HG03045 (cell line): ENCODE data around the gene GDPD4.

ENCODE experiments used
- ATAC-seq: cut with Tn5 transposase; IDR thresholded peaks from one replicate; pipeline ENCODE4 v1.9.1; 2021; ENCODE audit warnings: mild to moderate bottlenecking, moderate library complexity; ENCODE audit not compliant: unreplicated experiment

The GDPD4 gene

GRCh38 chr11:77244277-77245027, 57.0 kb downstream of the GDPD4 start:
- no peak for ATAC-seq

DNA sequence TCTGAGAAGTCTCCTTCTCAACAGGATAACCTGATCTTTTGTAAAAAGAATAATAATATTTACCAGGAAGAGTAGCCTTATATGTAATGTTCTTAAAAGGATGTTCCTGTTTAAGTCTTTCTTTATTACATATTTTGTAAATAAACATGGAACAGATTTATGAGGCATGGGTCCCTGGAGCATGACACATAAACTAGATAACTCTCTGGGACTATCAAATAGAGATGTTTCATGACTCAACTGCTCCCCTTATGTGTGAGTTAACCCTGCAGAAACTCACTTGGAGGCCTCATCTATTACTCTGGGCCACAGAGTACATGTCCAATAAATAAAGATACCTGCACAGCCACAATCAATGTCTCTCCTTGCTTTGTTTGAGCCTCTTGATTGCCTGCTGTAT, 64.6 kb downstream of the GDPD4 start:
- ATAC-seq = no peak

DNA sequence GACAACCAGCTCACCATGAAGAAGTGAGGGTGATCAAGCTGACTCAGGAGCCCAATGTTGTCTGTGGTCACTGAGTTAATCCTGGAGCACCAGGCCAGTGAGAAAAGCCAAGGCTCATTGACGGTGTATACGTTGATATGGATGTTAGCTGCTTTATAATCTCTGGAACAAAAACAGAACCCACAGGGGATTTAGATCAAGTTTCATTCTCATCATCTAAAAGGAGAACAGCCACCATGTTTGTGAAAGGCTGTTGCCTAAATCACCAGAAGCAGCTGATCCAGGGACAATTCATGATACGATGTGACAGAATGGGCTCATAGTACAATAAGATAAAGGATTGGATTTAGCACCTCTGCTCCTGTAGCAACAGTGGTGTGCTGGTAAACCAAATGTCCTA, 68.5 kb downstream of the GDPD4 start:
- no peak for ATAC-seq

- ATAC-seq = no peak
Measured at GRCh38 chr11:77232242-77232641, 69.2 kb downstream of the GDPD4 start.

- ATAC-seq = no peak
Measured at GRCh38 chr11:77231800-77232199, 69.7 kb downstream of the GDPD4 start.

DNA sequence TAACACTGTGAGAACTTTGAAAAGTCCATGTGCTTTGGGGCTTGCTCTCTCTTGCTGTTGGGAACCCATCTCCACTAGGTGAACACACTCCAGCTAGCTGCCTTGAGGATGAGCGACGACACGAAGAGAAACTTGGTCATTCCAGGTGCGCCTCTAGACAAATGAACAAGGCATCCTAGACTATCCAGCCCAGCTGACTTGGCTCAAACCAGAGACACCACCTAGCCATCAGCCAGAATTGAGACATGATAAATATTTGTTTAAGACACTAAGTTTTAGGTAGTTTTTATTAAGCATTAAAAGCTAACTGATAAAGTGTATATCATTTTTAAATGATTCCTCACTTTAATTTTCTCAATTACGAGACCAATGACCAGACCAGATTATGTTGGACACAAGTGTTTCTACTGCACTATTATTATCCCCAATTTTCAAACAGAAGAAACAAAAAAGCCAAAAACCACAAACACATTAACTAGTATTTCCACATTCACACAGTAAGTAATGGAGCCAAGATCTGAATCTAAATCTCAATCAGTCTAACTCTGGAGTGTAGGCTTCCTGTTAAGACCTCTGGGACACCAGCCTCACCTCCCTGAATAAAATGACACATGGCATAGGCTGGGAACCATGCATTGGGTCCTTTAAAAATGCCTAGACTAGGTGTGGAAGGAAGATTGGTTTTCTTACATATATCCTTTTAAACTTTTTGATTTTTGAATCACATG, 70.4 kb downstream of the GDPD4 start:
- ATAC-seq = no peak

GRCh38 chr11:77223797-77224196, 77.7 kb downstream of the GDPD4 start:
- ATAC-seq = no peak

DNA sequence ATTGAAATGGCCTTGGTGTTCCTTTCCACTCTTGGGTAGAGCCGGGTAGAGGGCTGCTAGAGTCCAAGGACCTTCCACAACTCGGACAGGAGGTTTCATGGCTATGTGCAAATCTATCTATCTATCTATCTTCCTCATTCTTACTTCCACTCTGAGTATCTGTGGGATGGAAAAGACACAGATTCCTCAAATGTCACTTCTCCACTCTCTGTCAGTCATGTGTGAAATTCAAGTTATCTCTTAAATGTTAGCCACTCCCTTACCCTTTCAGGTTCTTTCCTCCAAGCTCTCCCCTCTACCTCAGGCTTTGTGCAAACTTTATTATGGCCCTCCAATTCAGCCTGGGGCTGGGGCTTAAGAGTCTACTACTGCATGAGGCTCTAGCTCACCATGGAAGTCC, 84.3 kb downstream of the GDPD4 start:
- ATAC-seq = no peak

DNA sequence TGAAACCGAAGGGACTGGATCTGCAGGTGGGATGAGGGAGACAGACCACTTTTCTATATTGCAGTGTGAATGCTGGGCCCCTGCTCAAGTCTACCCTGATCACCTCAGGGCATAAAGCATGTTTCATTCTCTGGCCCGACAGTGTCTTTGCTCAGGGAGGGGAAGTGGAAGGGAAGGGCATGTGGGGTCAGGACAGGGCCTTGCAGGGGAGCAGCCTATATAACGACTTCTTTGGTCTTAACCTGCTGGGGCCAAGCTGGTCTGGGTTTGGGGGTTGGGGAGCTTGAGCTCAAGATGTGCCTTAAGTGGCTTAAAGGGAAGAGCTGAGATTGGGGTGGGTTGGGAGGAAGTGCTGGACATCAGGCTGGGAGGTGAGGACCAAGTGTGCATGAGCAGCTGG, 86.4 kb downstream of the GDPD4 start:
- no peak for ATAC-seq

GRCh38 chr11:77214557-77214956, 86.9 kb downstream of the GDPD4 start:
- no peak for ATAC-seq

GRCh38 chr11:77213589-77214428, 87.7 kb downstream of the GDPD4 start:
- no peak for ATAC-seq

- no peak for ATAC-seq
Measured at GRCh38 chr11:77213029-77213579, 88.4 kb downstream of the GDPD4 start.

GRCh38 chr11:77212314-77213007, 89.0 kb downstream of the GDPD4 start:
- ATAC-seq = no peak

GRCh38 chr11:77211594-77212251, 89.8 kb downstream of the GDPD4 start:
- ATAC-seq = no peak

GRCh38 chr11:77211040-77211451, 90.4 kb downstream of the GDPD4 start:
- ATAC-seq = no peak

DNA sequence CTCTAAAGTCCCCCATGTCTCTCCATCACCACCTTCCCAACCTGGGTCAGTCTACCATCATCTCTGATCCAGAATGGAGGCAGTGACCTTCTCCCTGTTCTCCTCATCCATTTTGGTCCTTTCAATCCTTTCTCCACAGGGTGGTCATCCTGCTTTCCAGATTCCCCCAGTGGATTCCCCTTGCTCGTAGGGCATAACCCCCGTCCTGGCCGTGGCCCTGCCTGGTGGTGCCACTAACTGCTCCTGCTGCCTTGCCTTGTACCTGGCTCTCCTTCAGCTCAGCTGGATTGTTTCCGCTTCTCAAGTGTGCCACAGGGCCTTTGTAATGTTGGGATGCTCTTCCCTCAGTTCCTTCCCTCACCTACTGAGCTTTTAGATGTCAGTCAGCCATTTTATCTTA, 91.8 kb downstream of the GDPD4 start:
- no peak for ATAC-seq

- no peak for ATAC-seq
Measured at GRCh38 chr11:77208535-77208934, 93.0 kb downstream of the GDPD4 start.

DNA sequence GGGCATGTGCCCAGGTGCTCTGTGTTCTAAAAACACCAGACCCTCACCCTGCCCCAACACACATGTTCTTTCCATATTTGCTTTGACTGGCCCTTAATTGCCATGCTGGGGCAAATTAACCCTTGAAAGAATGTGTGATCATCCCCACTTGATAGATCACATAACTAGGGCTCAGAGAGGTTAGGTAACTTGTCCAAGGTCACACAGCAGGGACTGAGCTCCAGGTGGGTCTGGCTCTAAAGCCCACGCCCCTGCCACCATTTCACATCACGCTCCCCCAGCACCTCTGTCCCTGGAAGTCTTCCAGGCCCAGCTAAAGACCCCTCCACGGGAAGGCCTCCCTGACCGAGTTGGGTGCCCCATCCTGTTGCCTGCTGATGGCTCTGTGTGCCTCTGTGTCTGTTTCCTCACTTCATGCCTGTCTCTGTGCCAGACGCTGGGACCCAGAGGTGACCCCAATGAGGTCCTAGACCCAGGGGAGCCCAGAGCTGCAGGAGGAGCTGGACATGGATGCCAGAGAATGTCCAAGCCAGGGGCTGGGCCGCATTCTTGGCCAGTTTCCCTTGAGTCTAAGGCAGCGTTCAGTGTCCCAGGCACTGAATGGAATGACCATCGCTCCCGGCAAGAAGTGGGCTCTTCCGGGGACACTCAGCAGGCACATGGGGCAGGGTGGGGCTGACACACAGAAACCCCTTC, 93.7 kb downstream of the GDPD4 start:
- ATAC-seq = no peak

- no peak for ATAC-seq
Measured at GRCh38 chr11:77207019-77207485, 94.4 kb downstream of the GDPD4 start.
